K562 (cell line): ENCODE measurements around the gene DACT3. TPM values are rescaled to one million over a fixed set of nuclear protein-coding genes. Genes with fewer than 3 reads are reported as not detected.

ENCODE experiments used
- ARID1B ChIP-seq: fragments of 450-650 bp; IDR thresholded peaks from 2 replicates; pipeline ENCODE4 v1.6.1; 2016; ENCODE audit warnings: antibody characterized with exemption, mild to moderate bottlenecking, inconsistent platforms
- CBFB ChIP-seq: sonication (generic); formaldehyde crosslinking; IDR thresholded peaks from 2 replicates; pipeline ENCODE4 v1.4.0; 2020; ENCODE audit warnings: mild to moderate bottlenecking, missing genetic modification reagents
- E2F3 ChIP-seq: fragments of 250-450 bp; sonication (Bioruptor Pico); IDR thresholded peaks from 2 replicates; pipeline ENCODE4 v1.4.0; 2020; ENCODE audit warnings: mild to moderate bottlenecking
- ESRRB ChIP-seq: fragments of 250-450 bp; sonication (Bioruptor Pico); IDR thresholded peaks from 2 replicates; pipeline ENCODE4 v1.5.0; 2020; ENCODE audit warnings: mild to moderate bottlenecking, moderate library complexity, borderline replicate concordance
- FOSL1 ChIP-seq: fragments of 200-800 bp; sonication (Bioruptor generic); conservative IDR thresholded peaks from 2 replicates; pipeline ENCODE4 v1.6.1; 2016; ENCODE audit warnings: missing genetic modification characterization, missing compliant biosample characterization
- FOXA3 ChIP-seq, 2 experiments: fragments of 450-650 bp in 1 of 2; sonication (generic) in 1 of 2; formaldehyde crosslinking; IDR thresholded peaks in 1 of 2; conservative IDR thresholded peaks in 1 of 2; 2 replicates each; pipeline versions ENCODE4 v1.4.0 to v1.8.0; 2020 to 2022; ENCODE audit warnings: mild to moderate bottlenecking in 2 of 2, missing genetic modification reagents in 1 of 2
- KDM1A ChIP-seq, 2 experiments: fragments of 450-650 bp; IDR thresholded peaks; 2 replicates each; pipeline ENCODE4 v1.6.1; 2016; ENCODE audit warnings: mild to moderate bottlenecking in 2 of 2
- MEIS2 ChIP-seq: fragments of 450-650 bp; IDR thresholded peaks from 2 replicates; pipeline ENCODE4 v1.6.1; 2014; ENCODE audit warnings: mild to moderate bottlenecking; ENCODE audit not compliant: partially characterized antibody
- MIER1 ChIP-seq: fragments of 450-650 bp; IDR thresholded peaks from 2 replicates; pipeline ENCODE4 v1.6.1; 2016; ENCODE audit warnings: antibody characterized with exemption, mild to moderate bottlenecking, low read depth
- POLR3A ChIP-seq: IDR thresholded peaks from 2 replicates; pipeline ENCODE4 v1.6.1; 2011; ENCODE audit warnings: borderline replicate concordance, mild to moderate bottlenecking, moderate library complexity; ENCODE audit not compliant: insufficient read length, insufficient read depth; ENCODE audit errors: extremely low read depth
- PTBP1 ChIP-seq: fragments of 200-400 bp; formaldehyde crosslinking; IDR thresholded peaks from 2 replicates; pipeline ENCODE4 v1.6.1; 2017; ENCODE audit warnings: low read depth, low read length
- PYGO2 ChIP-seq: fragments of 450-650 bp; IDR thresholded peaks from 2 replicates; pipeline ENCODE4 v1.6.1; 2016; ENCODE audit warnings: mild to moderate bottlenecking, missing genetic modification characterization, moderate library complexity, missing compliant biosample characterization
- RB1 ChIP-seq: fragments of 450-650 bp; IDR thresholded peaks from 2 replicates; pipeline ENCODE4 v1.6.1; 2017; ENCODE audit warnings: low read depth, mild to moderate bottlenecking
- RFX7 ChIP-seq: fragments of 250-450 bp; sonication (Bioruptor Pico); IDR thresholded peaks from 2 replicates; pipeline ENCODE4 v1.5.1; 2021; ENCODE audit warnings: mild to moderate bottlenecking
- TAL1 ChIP-seq: fragments of 450-650 bp; IDR thresholded peaks from 2 replicates; pipeline ENCODE4 v1.6.1; 2016; ENCODE audit warnings: mild to moderate bottlenecking
- ZBTB7A ChIP-seq: IDR thresholded peaks from 2 replicates; pipeline ENCODE4 v1.6.1; 2011; ENCODE audit warnings: low read depth, mild to moderate bottlenecking, low read length, moderate library complexity, borderline replicate concordance; ENCODE audit not compliant: control insufficient read depth
- ZNF354B ChIP-seq: fragments of 250-450 bp; sonication (Bioruptor Pico); IDR thresholded peaks from 2 replicates; pipeline ENCODE4 v1.4.0; 2020
- ZNF584 ChIP-seq: fragments of 200-800 bp; sonication (Bioruptor generic); IDR thresholded peaks from 2 replicates; pipeline ENCODE4 v1.6.1; 2016; ENCODE audit warnings: low read depth, mild to moderate bottlenecking, missing genetic modification characterization, missing compliant biosample characterization
- ZNF696 ChIP-seq: fragments of 250-450 bp; sonication (Bioruptor Pico); conservative IDR thresholded peaks from 2 replicates; pipeline ENCODE4 v1.4.0; 2020; ENCODE audit warnings: mild to moderate bottlenecking, moderate library complexity
- polyA plus RNA-seq, 8 experiments: library from polyadenylated mRNA; depleted of rRNA in 4 of 8; stranded (reverse) in 5 of 8; unstranded in 3 of 8; fragments of >200 nt; fragmentation: Nextera tagmentation in 2 of 8; fragmentation: Illumina TruSeq in 1 of 8; extraction: Ambion mirVana in 2 of 8; extraction: Trizol in 1 of 8; gene quantifications; 2 replicates each; pipeline versions ENCODE4 v1.2.1 to v1.2.3, GENCODE V29; 2011 to 2014; ENCODE audit warnings: inconsistent platforms in 1 of 8, missing spikeins in 1 of 8
- total RNA-seq, 7 experiments: library from RNA; depleted of rRNA in 6 of 7; stranded (reverse); fragments of >200 nt in 6 of 7; fragmentation: Illumina TruSeq in 2 of 7; extraction: Trizol in 2 of 7; gene quantifications; 2 replicates each; pipeline versions ENCODE4 v1.2.1 to v1.2.3, GENCODE V29; 2011 to 2021; ENCODE audit warnings: low replicate concordance in 1 of 7
- TF ChIP-seq, protein P1 (sequence below): fragments of 450-650 bp; IDR thresholded peaks from 2 replicates; pipeline ENCODE4 v1.6.1; 2017; ENCODE audit warnings: mild to moderate bottlenecking, moderate library complexity
- TF ChIP-seq, protein P2 (sequence below): sonication (generic); formaldehyde crosslinking; IDR thresholded peaks from 2 replicates; pipeline ENCODE4 v1.9.0; 2022; ENCODE audit warnings: mild to moderate bottlenecking, missing genetic modification reagents
- TF ChIP-seq, protein P3 (sequence below): fragments of 450-650 bp; formaldehyde crosslinking; IDR thresholded peaks from 2 replicates; pipeline ENCODE4 v1.4.0; 2020; ENCODE audit warnings: mild to moderate bottlenecking
- TF ChIP-seq, protein P4 (sequence below), 2 experiments: fragments of 450-650 bp in 1 of 2; sonication (generic) in 1 of 2; formaldehyde crosslinking in 1 of 2; IDR thresholded peaks in 1 of 2; conservative IDR thresholded peaks in 1 of 2; 2 replicates each; pipeline versions ENCODE4 v1.6.1 to v1.8.1; 2016 to 2023; ENCODE audit warnings: mild to moderate bottlenecking in 2 of 2, moderate library complexity in 2 of 2, inconsistent platforms in 1 of 2, missing genetic modification reagents in 1 of 2
- TF ChIP-seq, protein P5 (sequence below): sonication (generic); formaldehyde crosslinking; IDR thresholded peaks from 2 replicates; pipeline ENCODE4 v1.8.1; 2023; ENCODE audit warnings: mild to moderate bottlenecking, missing genetic modification reagents

DACT3 gene
- total and polyA plus RNA-seq, 9 of the 15 experiments (the other 6 are each of a cell fraction or from before 2014, with no cell fraction given) = 0.67 to 6.5 (median 3.5) TPM

DNA sequence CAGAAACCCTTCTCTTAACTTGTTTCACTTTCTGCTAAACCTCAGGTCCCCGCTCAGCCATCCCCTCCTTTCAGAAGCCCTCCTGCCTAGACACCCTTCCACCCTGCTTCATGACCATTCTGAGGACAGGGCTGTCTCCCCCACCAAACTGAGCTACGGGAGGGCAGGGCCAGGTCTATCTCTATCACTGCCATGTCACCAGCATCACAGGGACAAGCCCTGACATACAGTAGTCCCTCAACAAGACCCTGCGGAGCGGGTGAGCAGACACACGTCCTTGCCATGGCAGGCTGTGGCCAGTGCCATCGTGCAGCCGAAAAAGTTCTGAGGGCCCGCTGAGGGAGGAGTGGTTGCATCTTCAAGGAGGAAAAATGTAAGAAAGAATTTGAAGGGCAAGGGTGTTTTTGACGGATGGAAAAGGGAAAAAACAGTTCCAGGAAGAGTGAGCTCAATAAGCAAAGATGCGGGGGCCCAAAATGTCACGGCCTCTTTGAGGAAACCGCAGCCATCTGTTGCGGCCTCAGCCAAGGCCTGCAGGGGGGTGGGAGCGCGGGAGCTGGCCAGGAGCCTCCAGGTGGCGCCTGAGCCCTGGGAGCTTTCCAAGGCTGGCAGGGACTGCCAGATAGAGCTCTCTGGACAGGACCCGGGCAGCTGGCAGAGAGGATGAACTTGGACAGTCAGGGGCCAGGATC lies 44.2 kb downstream of the DACT3 start (continued):
- TF ChIP-seq, protein P1, sequence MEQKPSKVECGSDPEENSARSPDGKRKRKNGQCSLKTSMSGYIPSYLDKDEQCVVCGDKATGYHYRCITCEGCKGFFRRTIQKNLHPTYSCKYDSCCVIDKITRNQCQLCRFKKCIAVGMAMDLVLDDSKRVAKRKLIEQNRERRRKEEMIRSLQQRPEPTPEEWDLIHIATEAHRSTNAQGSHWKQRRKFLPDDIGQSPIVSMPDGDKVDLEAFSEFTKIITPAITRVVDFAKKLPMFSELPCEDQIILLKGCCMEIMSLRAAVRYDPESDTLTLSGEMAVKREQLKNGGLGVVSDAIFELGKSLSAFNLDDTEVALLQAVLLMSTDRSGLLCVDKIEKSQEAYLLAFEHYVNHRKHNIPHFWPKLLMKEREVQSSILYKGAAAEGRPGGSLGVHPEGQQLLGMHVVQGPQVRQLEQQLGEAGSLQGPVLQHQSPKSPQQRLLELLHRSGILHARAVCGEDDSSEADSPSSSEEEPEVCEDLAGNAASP = no peak
- 0 out of 2 replicates have a peak, but pooled peaks have one; percentile 27 for TF ChIP-seq ARID1B
- 0 out of 2 replicates have a peak, but pooled peaks have one; percentile 12 for TF ChIP-seq RB1
- TF ChIP-seq POLR3A = no peak
- TF ChIP-seq ZNF696 = no peak
- TF ChIP-seq, protein P2, sequence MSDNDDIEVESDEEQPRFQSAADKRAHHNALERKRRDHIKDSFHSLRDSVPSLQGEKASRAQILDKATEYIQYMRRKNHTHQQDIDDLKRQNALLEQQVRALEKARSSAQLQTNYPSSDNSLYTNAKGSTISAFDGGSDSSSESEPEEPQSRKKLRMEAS (CRISPR knock-in tag) = peak; percentile 55; the same call in 1 of the 2 replicates
- TF ChIP-seq MIER1 = no peak
- TF ChIP-seq, protein P3, sequence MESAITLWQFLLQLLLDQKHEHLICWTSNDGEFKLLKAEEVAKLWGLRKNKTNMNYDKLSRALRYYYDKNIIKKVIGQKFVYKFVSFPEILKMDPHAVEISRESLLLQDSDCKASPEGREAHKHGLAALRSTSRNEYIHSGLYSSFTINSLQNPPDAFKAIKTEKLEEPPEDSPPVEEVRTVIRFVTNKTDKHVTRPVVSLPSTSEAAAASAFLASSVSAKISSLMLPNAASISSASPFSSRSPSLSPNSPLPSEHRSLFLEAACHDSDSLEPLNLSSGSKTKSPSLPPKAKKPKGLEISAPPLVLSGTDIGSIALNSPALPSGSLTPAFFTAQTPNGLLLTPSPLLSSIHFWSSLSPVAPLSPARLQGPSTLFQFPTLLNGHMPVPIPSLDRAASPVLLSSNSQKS (CRISPR knock-in tag) = no peak
- TF ChIP-seq ZNF584 = no peak
- TF ChIP-seq, protein P4, sequence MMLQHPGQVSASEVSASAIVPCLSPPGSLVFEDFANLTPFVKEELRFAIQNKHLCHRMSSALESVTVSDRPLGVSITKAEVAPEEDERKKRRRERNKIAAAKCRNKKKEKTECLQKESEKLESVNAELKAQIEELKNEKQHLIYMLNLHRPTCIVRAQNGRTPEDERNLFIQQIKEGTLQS (IDR thresholded peaks at IDR 0.05) = no peak
- TF ChIP-seq, protein P4 (CRISPR knock-in tag; conservative IDR thresholded peaks at IDR 0.05) = no peak
- TF ChIP-seq PTBP1 = no peak
- TF ChIP-seq ZBTB7A = peak; percentile 75; the same call in 1 of the 2 replicates
- TF ChIP-seq MEIS2 = no peak
- TF ChIP-seq KDM1A (IDR thresholded peaks at IDR 0.05) = no peak
- TF ChIP-seq, protein P5, sequence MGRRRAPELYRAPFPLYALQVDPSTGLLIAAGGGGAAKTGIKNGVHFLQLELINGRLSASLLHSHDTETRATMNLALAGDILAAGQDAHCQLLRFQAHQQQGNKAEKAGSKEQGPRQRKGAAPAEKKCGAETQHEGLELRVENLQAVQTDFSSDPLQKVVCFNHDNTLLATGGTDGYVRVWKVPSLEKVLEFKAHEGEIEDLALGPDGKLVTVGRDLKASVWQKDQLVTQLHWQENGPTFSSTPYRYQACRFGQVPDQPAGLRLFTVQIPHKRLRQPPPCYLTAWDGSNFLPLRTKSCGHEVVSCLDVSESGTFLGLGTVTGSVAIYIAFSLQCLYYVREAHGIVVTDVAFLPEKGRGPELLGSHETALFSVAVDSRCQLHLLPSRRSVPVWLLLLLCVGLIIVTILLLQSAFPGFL (CRISPR knock-in tag) = no peak
- no peak for TF ChIP-seq E2F3 (CRISPR knock-in tag)
- TF ChIP-seq ZNF354B (CRISPR knock-in tag) = no peak
- TF ChIP-seq TAL1 = no peak
- TF ChIP-seq CBFB (CRISPR knock-in tag) = peak; percentile 90
- TF ChIP-seq FOXA3 (CRISPR knock-in tag; conservative IDR thresholded peaks at IDR 0.05 in 1 of 2, IDR thresholded peaks at IDR 0.05 in 1 of 2) = no peak
- no peak for TF ChIP-seq ESRRB
- TF ChIP-seq PYGO2 (tag) = no peak
- TF ChIP-seq FOSL1 (tag) = no peak
- no peak for TF ChIP-seq RFX7 (CRISPR knock-in tag)
